Endothelial cell of umbilical vein (primary cell): ENCODE results near the gene STARD3NL. TPM values are rescaled to one million over a fixed set of nuclear protein-coding genes. Genes with fewer than 3 reads are reported as not detected.

Experiments
- BruUV-seq: library from RNA; stranded (reverse); fragments of 400-500 nt; replicated peaks from 2 replicates; lab custom pipeline; 2021; lab: Mats Ljungman, UMichigan
- CTCF ChIA-PET: fragments of 300-600, 350-600 bp; sonication (Branson Sonifier 250); formaldehyde crosslinking; loops from one replicate; lab custom pipeline; 2021; ENCODE audit warnings: antibody characterized with exemption, inconsistent platforms; lab: Charles Lee
- POLR2A ChIA-PET: fragments of 300-600, 350-600 bp; sonication (Branson Sonifier 250); formaldehyde crosslinking; loops from one replicate; lab custom pipeline; 2021; ENCODE audit warnings: antibody characterized with exemption, inconsistent platforms; lab: Charles Lee
- DNase-seq: peaks from one replicate; pipeline ENCODE4 v3.0.0-alpha.2; 2011; ENCODE audit warnings: low read depth, low spot score
- FAIRE-seq: peaks from 2 replicates; lab custom pipeline; 2011; peaks lifted over from hg19 to GRCh38; lab: Jason Lieb, UNC
- H2AFZ ChIP-seq: 2 replicates; pipeline ENCODE4 v1.6.0; 2012; ENCODE audit warnings: low read depth, low read length, control low read depth, inconsistent platforms
- H3K27ac ChIP-seq: 2 replicates; pipeline ENCODE4 v1.5.1; 2011; ENCODE audit warnings: low read depth, mild to moderate bottlenecking, control low read depth, low read length, moderate library complexity; ENCODE audit not compliant: insufficient read depth
- H3K27me3 ChIP-seq, 2 experiments: 2 replicates each; pipeline versions ENCODE4 v1.6.0 to v1.6.1; 2011; ENCODE audit warnings: low read length in 2 of 2, mixed read lengths in 1 of 2; ENCODE audit not compliant: control insufficient read depth in 2 of 2, insufficient read depth in 2 of 2
- H3K36me3 ChIP-seq, 2 experiments: 2 replicates in 1 of 2; 3 replicates in 1 of 2; pipeline ENCODE4 v1.5.1; 2011; ENCODE audit warnings: low read length in 2 of 2, mild to moderate bottlenecking in 1 of 2, moderate library complexity in 1 of 2; ENCODE audit not compliant: control insufficient read depth in 2 of 2, insufficient read depth in 2 of 2; ENCODE audit errors: extremely low read depth in 1 of 2
- H3K4me1 ChIP-seq: 3 replicates; pipeline ENCODE4 v1.5.1; 2011; ENCODE audit warnings: mild to moderate bottlenecking, low read length; ENCODE audit not compliant: control insufficient read depth, insufficient read depth; ENCODE audit errors: extremely low read depth
- H3K4me2 ChIP-seq: 2 replicates; pipeline ENCODE4 v1.6.1; 2011; ENCODE audit warnings: low read length, control low read depth, mixed read lengths; ENCODE audit not compliant: insufficient read depth
- H3K4me3 ChIP-seq, 3 experiments: fragments of 200-600 bp in 1 of 3; sonication (generic), shearing (Covaris generic) in 1 of 3; replicated peaks in 1 of 3; 2 replicates each; pipeline ENCODE4 v1.5.1; 2011 to 2016; ENCODE audit warnings: control low read depth in 3 of 3, low read length in 3 of 3, mild to moderate bottlenecking in 2 of 3, inconsistent platforms in 1 of 3, low read depth in 1 of 3, moderate library complexity in 1 of 3; ENCODE audit not compliant: insufficient read depth in 1 of 3
- H3K79me2 ChIP-seq: 2 replicates; pipeline ENCODE4 v1.6.0; 2012; ENCODE audit warnings: low read length, inconsistent platforms; ENCODE audit not compliant: control insufficient read depth, insufficient read depth
- H3K9ac ChIP-seq: replicated peaks from 2 replicates; pipeline ENCODE3; 2011; ENCODE audit warnings: low read length, control low read depth; ENCODE audit not compliant: insufficient read depth; ENCODE audit errors: extremely low read depth
- H3K9me1 ChIP-seq: replicated peaks from 3 replicates; pipeline ENCODE4 v1.6.0; 2011; ENCODE audit warnings: mild to moderate bottlenecking, low read length; ENCODE audit not compliant: control insufficient read depth, insufficient read depth; ENCODE audit errors: extremely low read depth
- H3K9me3 ChIP-seq: replicated peaks from 2 replicates; pipeline ENCODE4 v1.5.1; 2012; ENCODE audit warnings: low read length, inconsistent platforms; ENCODE audit not compliant: control insufficient read depth, insufficient read depth
- H4K20me1 ChIP-seq: replicated peaks from 2 replicates; pipeline ENCODE3; 2011; ENCODE audit warnings: mild to moderate bottlenecking, low read length; ENCODE audit not compliant: control insufficient read depth, insufficient read depth; ENCODE audit errors: extremely low read depth
- CTCF ChIP-seq, 2 donors: IDR thresholded peaks; 1 replicate in 1 of 2; 2 replicates in 1 of 2; pipeline ENCODE4 v1.5.1; 2011; ENCODE audit warnings: low read length in 2 of 2, mild to moderate bottlenecking in 2 of 2, moderate library complexity in 2 of 2, control low read depth in 1 of 2, inconsistent platforms in 1 of 2, low read depth in 1 of 2; ENCODE audit not compliant: insufficient read depth in 1 of 2; ENCODE audit errors: extremely low read depth in 1 of 2
- GATA2 ChIP-seq: IDR thresholded peaks from 2 replicates; pipeline ENCODE4 v1.7.0; 2011; ENCODE audit warnings: low read depth, mild to moderate bottlenecking, moderate library complexity, mixed read lengths, low read length; ENCODE audit not compliant: insufficient read length, insufficient read depth
- MAX ChIP-seq: IDR thresholded peaks from 2 replicates; pipeline ENCODE4 v1.6.1; 2011; ENCODE audit not compliant: insufficient read depth, insufficient read length
- MYC ChIP-seq: IDR thresholded peaks from one replicate; pipeline ENCODE4 v1.6.1; 2011; ENCODE audit warnings: mild to moderate bottlenecking, low read depth, low read length
- POLR2A ChIP-seq: IDR thresholded peaks from 2 replicates; pipeline ENCODE4 v1.6.1; 2012; ENCODE audit warnings: low read depth, mild to moderate bottlenecking, control low read depth, low read length
- dilution Hi-C: fragments of 300-500 bp; cut with MboI; formaldehyde crosslinking; loops from one replicate; pipeline ENCODE4 v1.15.0; 2019; ENCODE audit warnings: low sequenced_read_pairs; ENCODE audit not compliant: extremely low pct_ligation_motif_present
- intact Hi-C: fragments of 100-400 bp; cut with micrococcal nuclease; formaldehyde crosslinking; loops from one replicate; pipeline ENCODE4 v1.10.0; 2022
- polyA plus RNA-seq, 4 experiments: library from polyadenylated mRNA; depleted of rRNA in 3 of 4; stranded (reverse) in 3 of 4; unstranded in 1 of 4; fragments of >200 nt; gene quantifications; 2 replicates each; pipeline versions ENCODE4 v1.2.1 to v1.2.3, GENCODE V29; 2011 to 2012; ENCODE audit warnings: missing spikeins in 1 of 4
- total RNA-seq: library from RNA; stranded (reverse); gene quantifications from 2 replicates; pipeline ENCODE4 v1.2.3, GENCODE V29; 2021

Gene STARD3NL
- total and polyA plus RNA-seq, 2 donors (not counting 3 experiments of a cell fraction or from before 2014, with no cell fraction given) = 52.8 to 73.6 TPM

GRCh38 chr7:38211486-38211885, 33.4 kb downstream of the STARD3NL start:
- Histone ChIP-seq H3K4me1 (peaks cover 13% of the 10 kb centered on the region), H3K9ac (no peak overlapping the region), H3K9me1 (no peaks in the 10 kb centered on the region), H3K4me2 (no peak overlapping the region), H3K27ac (no peak overlapping the region), H3K4me3 (no peak overlapping the region), H3K36me3 (peaks cover 4 to 19% of the 10 kb centered on the region in 2 experiments), H4K20me1 (peaks cover 3% of the 10 kb centered on the region), H3K79me2 (peaks cover 11% of the 10 kb centered on the region), H2AFZ (no peak overlapping the region), H3K27me3 (no peaks in the 10 kb centered on the region), H3K9me3 (no peaks in the 10 kb centered on the region)
- ChIA-PET POLR2A (interaction anchor here (0.6 kb wide), 1 partner anchor 770 kb away, joined by 4 read pairs; no protein-coding TSS in a partner anchor), CTCF (interaction anchor here (1.2 to 1.4 kb wide), 2 partner anchors 15 to 159 kb away, joined by 3 to 4 read pairs; no protein-coding TSS in a partner anchor)
- peak; percentile 16 for DNase-seq
- no TSS peak for BruUV-seq
- no peak for FAIRE-seq
- intact Hi-C loops (no loop called here), dilution Hi-C loops (no loop called here)
- TF ChIP-seq GATA2 (no peak), POLR2A (no peak)

GRCh38 chr7:38211940-38212339, 33.9 kb downstream of the STARD3NL start:
- Histone ChIP-seq H3K4me2 (no peak overlapping the region), H3K27me3 (no peaks in the 10 kb centered on the region), H4K20me1 (peaks cover 3% of the 10 kb centered on the region), H2AFZ (no peak overlapping the region), H3K9me1 (no peaks in the 10 kb centered on the region), H3K4me3 (no peak overlapping the region), H3K9ac (no peak overlapping the region), H3K27ac (peak overlapping the region; percentile 19), H3K36me3 (peaks cover 9 to 24% of the 10 kb centered on the region in 2 experiments), H3K9me3 (no peaks in the 10 kb centered on the region), H3K79me2 (peaks cover 11% of the 10 kb centered on the region), H3K4me1 (peaks cover 13% of the 10 kb centered on the region)
- intact Hi-C loops (no loop called here), dilution Hi-C loops (no loop called here)
- BruUV-seq = no TSS peak
- CTCF ChIA-PET = interaction anchor here (0.9 to 2.0 kb wide), 4 partner anchors 10 to 158 kb away, joined by 3 to 6 read pairs (median 4); no protein-coding TSS in a partner anchor
- no peak for FAIRE-seq
- TF ChIP-seq MAX = no peak
- no peak for TF ChIP-seq CTCF (IDR thresholded peaks at IDR 0.05; ENCODE audit: extremely low read depth in 1 of 2, insufficient read depth in 1 of 2, low read depth in 1 of 2, low read length in 2 of 2)
- no peak for TF ChIP-seq POLR2A
- TF ChIP-seq MYC = no peak
- peak; percentile 73 for DNase-seq
- POLR2A ChIA-PET = no interaction called here
